Myocyte (in vitro differentiated cells): ENCODE measurements around the gene RACGAP1. TPM values are rescaled to one million over a fixed set of nuclear protein-coding genes. Genes with fewer than 3 reads are reported as not detected.
A peak's percentile ranks its signal among the peaks of the same experiment; 100 is the strongest.

Experiments used
- DNase-seq: peaks from one replicate; pipeline ENCODE4 v3.0.0-alpha.2; 2012; ENCODE audit warnings: low read depth
- polyA plus RNA-seq: library from polyadenylated mRNA; unstranded; fragments of >200 nt; gene quantifications from one replicate; pipeline ENCODE4 v1.2.1, GENCODE V29; 2012; ENCODE audit warnings: missing spikeins
- total RNA-seq: library from RNA; depleted of rRNA; stranded (reverse); fragments of >200 nt; gene quantifications from 2 replicates; pipeline ENCODE4 v1.2.3, GENCODE V29; 2014

The RACGAP1 gene, protein sequence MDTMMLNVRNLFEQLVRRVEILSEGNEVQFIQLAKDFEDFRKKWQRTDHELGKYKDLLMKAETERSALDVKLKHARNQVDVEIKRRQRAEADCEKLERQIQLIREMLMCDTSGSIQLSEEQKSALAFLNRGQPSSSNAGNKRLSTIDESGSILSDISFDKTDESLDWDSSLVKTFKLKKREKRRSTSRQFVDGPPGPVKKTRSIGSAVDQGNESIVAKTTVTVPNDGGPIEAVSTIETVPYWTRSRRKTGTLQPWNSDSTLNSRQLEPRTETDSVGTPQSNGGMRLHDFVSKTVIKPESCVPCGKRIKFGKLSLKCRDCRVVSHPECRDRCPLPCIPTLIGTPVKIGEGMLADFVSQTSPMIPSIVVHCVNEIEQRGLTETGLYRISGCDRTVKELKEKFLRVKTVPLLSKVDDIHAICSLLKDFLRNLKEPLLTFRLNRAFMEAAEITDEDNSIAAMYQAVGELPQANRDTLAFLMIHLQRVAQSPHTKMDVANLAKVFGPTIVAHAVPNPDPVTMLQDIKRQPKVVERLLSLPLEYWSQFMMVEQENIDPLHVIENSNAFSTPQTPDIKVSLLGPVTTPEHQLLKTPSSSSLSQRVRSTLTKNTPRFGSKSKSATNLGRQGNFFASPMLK
- total RNA-seq, result 9.6 and 12.8 TPM in 2 replicates
- 8.9 TPM for polyA plus RNA-seq

DNA sequence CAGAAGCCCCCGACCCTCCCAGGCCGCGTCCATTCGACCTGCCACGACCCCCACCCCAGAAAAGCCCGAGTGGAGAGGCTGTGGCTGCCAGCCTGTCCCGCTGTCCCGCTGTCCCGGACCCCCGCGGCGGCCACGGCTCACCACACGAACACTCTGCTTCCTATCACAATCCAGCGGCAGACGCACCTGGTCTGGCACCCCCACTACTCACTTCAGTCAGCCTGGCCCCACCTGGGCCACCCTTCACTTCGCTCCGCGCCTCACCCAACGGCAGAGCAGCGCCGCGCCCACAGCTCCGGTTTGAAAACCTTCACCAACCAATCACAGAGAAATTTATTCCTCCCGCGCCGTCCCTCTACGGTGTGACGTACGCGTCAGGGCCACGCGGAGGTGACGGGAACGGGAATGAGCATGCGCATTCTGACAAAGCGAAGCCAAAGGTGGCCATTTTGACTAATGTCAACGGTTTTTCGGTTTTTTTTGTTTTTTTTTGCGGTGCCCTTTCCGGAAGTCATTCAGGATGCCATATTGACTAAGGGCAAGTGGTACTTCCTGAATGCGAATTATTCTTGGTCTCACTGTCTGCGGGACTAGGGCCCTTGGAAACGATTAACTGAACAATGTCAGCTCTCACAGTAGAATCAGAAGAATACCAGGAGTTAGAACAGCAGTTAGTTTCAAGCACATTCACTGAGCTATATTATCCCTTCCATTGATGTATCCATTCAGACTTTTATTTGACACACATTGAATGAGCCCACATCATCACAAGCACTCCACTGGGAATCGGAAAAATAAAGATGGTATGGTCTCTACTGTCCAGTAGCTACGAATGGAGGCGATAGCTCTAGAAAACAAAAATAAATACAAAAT, at the start of gene RACGAP1:
Gene RACGAP1 (minus strand): TSS at position 308 of the 873 bp plus-strand sequence. CDS start 8,779 bp downstream, outside the sequence.
- peak; percentile 99 for DNase-seq

DNA sequence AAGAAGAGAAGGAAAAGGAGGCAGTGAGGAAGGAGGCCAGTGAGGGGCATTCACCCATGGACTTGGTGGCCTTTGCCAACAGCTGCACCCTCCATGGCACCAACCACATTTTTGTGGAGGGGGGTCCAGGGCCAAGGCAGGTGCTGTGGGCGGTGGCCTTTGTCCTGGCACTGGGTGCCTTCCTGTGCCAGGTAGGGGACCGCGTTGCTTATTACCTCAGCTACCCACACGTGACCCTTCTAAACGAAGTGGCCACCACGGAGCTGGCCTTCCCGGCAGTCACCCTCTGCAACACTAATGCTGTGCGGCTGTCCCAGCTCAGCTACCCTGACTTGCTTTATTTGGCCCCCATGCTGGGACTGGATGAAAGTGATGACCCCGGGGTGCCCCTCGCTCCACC, 48.4 kb upstream of the RACGAP1 start:
- DNase-seq, result no peak

DNA sequence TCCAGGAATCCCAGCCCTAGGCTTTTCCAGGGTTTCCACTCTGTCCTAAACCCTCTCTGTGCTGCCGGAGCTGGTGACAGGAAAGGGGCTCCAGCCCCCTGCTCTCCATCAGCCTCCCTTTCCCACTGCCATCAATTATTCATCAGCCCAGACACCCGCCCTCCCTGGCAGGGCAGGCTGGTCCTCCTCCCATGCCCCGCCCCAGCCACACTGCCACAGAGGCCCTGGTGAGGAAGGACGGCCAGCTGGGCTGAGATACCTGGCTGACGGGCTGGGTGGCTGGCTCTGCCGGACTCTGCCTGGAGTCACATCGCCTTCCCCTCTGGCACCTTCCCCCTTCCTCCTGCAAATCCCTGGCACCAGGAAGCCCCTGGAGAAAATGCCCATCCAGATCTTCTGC, 47.9 kb upstream of the RACGAP1 start:
- DNase-seq, result no peak

DNA sequence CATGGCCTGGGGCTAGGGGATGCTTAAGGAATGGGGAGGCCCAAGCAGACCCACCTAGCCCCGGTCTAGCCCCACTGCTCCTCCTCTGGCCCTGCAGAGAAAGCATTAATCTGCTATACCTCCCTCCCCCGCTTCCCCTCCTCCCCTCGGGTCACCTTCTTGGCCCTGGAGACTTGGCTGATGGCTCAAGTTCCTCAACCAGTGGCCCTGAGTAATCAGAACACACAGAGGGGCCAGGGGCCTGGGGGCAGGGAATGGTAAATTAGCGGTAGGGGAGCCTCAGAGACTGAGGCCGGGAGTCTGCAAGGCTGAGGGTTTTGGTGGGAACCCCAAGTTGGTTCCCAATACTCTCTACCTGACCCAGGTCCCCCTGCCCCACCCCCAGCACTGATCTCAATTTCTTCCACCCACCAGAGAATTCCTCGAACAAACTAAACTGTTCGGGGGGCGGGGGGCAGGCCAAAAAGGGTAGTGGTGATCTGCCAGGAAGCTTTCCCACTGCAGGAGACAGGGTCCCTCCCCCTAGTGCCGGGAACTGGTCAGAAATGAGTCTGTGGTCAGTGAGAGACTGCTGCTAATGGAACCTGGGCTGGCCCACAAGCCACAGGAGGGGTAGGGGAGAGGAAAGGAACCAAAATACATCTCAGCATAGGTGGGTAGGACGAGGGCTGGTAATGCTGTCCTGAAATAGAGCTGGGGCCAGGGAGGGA, 47.1 kb upstream of the RACGAP1 start:
- DNase-seq, result no peak

DNA sequence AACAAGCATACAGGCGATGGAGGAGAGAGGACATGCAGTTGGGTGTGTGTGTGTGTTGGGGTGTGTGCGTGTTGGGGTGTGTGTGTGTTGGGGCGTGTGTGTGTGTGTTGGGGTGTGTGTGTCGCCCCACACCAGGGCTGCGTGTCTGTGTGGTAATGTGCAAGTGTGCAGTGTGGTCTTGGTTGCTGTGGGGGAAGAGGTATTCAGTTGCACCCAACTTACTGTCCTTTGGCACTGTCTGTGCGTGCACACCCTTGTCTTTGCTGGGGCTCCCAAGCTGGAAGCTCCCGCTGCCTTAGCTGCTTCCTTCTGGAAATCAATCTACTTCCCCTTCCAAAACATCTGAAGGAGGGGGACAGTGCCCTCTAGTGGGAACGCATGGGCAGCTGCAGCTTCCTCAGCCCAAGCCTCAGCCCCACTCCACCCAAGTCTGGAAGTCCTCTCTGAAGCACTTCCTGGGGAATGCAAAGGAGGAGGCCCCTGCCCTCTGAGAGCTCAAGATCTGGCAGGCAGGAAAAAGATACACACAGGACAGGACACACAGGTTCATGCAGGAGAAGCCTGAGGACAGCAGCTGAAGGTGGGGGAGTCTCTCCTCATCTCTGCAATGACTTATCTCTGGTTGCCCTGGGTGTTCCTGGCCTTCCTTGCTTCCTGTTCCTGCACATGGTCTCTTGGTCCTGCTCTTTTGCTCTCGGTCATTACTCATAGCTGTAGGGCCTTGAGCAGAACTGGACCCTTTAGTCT, 45.2 kb upstream of the RACGAP1 start:
- DNase-seq, result peak; percentile 86

DNA sequence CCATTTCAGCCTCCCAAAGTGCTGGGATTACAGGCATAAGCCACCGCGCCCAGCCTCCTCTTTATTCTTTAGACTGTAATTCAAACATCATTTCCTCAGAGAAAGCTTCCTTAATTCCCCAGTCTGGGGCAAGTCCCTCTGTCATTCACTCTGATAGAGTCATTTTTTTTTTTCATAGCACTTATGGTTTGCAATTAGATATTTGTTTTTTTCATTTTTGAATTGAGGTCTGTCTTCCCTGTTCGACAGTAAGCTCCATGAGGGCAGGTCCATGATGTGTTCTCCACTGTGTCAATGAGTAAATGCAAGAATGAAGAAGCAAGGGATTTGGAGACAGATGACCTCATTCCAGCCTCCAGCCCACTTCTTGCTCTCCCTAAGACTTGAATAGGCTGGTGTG, 44.2 kb upstream of the RACGAP1 start:
- no peak for DNase-seq

DNA sequence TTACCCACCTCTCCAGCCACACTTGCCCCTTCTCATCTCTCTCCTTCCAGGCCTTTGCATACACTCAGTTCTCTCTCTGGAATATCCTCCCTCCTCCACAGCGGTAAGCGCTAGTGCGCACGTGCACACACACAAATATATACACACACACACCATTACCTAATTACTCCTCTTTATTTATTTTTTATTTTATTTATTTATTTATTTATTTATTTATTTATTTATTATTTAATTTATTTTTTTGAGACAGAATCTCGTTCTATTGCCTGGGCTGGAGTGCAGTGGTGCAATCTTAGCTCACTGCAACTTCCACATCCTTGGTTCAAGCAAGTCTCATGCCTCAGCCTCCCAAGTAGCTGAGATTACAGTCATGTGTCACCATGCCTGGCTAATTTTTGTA, 43.8 kb upstream of the RACGAP1 start:
- no peak for DNase-seq

DNA sequence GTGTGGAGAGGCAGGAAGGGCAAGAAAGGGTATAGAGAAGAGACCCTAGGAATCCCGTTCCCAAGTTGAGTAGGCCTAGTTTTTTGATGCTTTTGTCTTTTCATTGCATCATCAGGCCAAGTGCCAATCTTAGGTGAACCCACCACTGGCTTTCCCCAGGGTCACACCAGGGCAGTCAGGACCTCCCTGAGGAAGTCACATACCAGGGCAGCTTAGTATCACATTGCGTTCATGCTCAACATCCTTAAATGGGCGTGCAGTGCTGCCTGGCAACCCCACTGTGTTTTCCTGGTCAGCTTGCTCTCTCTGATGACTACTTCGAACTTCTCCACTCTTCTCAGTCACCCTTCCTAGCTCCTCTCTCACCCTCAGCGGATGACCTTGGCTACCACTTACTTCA, 41.1 kb upstream of the RACGAP1 start:
- DNase-seq, result peak; percentile 86

DNA sequence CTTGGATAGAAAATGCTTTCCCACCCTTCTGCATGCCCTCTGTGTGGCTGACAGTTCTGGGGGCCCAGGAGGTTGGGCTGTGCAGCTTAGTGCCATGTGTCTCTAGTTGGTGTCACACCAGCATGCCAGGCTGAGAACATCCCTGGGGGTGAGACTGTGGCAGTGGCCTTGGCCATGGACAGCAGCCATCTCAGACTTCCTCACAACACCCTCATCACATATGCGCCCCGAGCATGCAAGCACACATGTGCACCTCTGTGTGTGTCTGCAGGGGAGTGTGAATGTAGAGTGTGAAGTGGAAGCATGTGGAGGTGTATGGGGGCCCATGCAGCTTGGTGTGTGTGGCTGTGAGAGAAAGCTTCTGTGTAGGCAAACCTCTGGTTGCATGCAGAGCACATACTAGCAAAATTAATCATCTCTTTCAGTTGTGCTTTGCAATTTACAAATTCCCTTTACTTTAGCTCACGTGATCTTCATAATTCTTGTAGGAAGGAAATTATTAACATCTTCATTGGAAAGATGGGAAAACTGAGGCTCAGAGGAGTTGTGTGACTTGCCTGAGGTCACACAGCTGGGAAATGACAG, 40.5 kb upstream of the RACGAP1 start:
- DNase-seq, result no peak

DNA sequence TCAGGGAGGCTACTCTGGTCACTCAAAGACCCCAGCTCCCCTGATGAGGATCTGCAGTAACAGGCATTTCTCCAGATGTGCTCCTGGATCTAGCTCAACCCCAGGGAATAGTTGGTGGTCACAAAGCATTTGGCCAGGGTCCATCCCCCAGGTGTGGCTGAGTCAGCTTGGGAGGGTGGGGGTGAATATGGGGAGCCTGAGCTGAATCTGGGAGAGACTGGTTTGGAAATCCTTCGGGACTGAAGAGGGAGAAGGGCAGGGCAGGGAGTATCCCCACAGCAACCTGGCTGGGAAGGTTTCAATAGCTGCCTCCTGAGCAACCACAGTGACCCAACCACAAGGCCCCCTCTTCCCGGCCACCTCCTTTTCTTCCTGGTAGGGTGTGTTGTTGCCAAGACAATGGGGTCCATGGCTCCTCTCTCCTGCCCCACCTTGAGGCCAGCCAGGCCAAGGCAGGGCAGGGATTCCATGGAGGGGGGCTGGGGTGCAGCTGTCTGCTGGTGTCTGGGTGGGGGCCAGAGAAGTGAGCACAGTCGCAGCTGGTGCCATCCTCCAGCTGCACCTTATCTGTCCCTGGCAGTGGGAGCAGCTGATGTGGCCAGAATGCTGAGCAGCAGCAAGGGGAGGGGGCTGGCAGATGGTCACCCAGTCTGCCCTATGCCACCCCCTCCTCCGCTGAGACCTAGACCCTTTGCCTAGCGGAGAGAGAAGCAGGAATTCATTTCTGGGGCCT, 37.6 kb upstream of the RACGAP1 start:
- peak; percentile 92 for DNase-seq

DNA sequence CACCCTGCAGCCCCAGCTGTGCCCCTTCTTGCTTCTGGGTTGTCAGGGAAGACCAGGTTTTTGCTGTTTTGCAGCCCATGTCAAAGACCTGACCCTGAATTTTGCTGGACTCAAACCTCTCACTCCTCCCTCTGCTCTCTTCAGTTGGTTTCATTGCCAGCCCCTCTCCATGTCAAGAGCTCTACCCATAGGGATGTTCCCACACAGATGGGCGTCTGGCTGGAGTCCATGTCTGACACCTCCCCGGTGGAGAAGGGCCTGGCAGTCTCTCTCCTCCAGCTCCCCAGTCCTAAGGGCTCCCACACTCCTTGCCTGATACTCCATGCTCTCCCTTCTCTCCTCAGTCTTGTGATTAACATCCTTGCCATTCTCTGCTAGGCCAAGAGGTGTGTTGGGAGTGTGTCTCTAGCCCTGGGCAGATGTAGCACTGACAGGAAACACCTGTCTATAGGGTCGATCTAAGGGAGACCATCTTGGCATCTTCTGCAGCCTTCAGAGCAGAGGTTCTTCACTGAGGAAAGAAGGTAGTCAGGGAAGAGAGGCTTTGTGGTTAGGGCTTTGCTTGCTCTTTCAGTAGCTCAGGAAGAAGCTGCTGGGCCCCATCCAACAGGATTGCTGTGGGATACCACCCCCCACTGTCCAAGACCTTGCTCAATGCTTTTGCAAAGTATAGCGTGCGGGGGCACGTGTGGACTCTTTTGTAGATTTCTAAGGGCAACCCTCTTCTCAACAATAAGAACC, 36.8 kb upstream of the RACGAP1 start:
- no peak for DNase-seq

DNA sequence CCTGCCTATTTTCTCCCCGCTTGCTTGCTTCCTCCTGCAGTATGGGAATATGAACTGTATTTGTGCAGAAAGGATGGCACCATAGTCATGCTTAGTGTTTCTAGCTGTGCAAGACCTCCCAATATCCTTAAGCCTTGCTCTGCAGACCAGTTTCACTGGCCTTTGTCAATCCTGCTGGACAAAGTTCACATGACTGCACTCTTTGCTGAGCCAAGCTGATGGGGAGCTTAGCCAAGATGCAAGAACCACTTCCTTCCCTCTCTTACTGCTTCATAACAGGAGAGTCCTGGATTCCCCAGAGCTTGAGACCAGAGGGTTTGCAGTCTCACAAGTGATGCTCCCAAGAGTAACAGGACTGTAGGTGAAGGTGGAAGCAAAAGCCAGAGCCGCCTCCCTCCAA, 35.9 kb upstream of the RACGAP1 start:
- DNase-seq, result no peak

DNA sequence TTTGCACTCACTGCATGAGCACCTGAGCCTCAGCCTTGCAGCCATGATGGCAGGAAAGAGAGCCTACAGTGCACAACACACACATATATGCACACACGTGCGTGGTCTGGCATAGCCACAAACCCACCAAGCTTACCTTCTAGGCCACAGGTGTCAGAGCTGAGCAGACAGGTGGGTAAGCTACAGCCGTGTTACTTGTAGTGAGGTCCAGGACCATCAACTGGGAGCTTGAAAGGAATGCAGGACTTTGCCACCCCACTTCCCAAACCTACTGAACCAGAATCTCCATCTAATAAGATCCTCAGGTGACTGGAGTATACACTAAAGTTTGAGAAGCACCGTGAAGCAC, 34.8 kb upstream of the RACGAP1 start:
- no peak for DNase-seq

DNA sequence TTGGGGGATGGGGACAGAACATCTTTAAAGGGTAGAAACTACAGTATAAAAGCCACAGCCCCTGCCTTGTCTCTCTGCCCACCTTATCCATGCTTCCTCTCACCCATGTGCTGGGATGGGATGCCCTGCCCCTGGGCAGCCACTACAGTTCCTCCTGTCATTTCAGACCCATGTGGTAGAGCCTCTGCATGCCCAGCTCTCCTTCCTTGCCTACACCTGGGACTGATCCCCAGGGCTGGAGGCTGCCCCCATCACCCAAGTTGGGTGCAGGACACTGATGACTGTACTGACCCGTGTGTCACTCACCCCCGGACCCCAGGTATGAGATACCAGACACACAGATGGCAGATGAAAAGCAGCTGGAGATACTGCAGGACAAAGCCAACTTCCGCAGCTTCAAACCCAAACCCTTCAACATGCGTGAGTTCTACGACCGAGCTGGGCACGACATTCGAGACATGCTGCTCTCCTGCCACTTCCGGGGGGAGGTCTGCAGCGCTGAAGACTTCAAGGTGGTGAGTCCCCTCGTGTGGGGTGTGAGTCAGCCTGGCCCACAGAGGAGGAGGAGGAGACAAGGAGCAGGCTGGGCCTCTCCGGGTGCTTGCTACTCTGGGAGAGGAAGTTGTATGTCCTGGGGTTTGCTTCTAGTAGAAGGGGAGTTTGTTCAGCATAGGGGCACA, 34.3 kb upstream of the RACGAP1 start:
- no peak for DNase-seq

DNA sequence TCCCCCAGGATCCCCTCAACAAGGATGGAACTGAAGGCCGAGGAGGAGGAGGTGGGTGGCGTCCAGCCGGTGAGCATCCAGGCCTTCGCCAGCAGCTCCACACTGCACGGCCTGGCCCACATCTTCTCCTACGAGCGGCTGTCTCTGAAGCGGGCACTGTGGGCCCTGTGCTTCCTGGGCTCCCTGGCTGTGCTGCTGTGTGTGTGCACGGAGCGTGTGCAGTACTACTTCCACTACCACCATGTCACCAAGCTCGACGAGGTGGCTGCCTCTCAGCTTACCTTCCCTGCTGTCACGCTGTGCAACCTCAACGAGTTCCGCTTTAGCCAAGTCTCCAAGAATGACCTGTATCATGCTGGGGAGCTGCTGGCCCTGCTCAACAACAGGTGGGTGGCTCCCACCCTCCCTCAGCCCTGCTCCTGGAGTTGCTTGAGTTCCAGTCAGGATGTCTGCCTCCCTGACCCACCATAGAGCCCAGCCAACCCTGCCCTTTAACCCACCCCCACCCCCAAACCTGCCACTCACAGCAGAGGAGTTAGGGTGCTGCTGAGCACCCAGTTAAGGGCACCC, 33.5 kb upstream of the RACGAP1 start:
- DNase-seq, result no peak

DNA sequence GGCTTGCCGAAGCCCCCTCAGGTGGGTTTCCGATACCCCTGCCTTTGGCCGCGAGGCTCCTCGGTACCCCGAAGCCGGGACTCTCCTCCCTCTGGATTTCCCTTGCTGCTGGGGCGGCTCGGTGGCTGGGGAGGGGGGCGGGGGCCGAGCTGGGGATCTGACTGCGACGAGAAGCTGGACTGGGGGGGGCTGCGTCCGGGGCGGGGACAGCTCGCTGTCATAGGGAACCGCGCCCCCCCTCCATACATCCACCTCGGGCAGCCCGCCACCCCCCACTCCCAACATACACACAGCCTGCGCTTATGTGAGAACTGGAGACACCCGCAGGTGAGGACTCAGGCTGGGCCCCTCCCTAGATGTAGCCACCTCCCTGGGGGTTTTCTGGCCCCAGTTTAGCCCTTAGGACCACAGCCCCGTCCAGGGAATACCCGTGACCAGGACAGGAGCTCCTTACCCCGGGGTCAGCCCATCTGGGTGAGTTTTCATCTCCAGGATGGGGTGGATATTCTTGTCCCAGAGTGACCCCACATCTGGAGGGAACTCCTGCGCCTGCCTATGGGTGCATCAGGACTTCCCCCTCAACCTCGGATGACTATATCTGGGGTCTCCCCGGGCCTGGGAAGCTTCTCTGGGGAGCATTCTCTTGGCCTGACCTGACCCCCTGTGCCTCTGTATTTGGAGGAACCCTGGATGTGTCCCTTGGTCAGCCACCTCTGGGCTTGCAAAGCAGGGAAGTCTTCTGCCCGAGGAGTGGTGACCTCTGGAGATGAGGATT, 32.8 kb upstream of the RACGAP1 start:
- no peak for DNase-seq
